Activated CD4-positive, alpha-beta T cell treated with anti-CD3 and anti-CD28 coated beads, Interleukin-10, Interleukin-2, amounts not matched to agents 100 ng/mL and 50 ng/mL, durations not matched to agents 16 hours and 8 hours (primary cell): ENCODE data around the gene ANKRD44.

Experiments
- DNase-seq: peaks from one replicate; pipeline ENCODE4 v3.0.0-alpha.2; 2020

ANKRD44 gene

DNA sequence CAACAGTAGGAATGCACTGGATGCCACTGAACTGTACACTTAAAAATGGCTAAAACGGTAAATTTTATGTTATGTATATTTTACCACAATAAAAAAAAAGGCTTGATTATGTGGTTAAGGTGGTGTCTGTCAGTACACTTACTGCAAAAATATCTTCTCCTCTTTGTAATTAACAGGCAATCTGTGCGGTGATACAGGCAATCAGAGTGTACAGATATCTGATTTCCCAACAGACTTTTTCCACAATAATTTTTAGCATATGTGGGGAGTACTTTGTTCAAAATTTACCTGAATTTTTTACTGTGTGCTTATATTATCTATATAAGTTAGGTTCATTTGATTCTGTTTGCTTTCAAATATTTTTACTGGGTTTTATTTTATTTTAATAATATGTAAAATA is 209.1 kb downstream of the ANKRD44 start:
- DNase-seq = no peak

DNA sequence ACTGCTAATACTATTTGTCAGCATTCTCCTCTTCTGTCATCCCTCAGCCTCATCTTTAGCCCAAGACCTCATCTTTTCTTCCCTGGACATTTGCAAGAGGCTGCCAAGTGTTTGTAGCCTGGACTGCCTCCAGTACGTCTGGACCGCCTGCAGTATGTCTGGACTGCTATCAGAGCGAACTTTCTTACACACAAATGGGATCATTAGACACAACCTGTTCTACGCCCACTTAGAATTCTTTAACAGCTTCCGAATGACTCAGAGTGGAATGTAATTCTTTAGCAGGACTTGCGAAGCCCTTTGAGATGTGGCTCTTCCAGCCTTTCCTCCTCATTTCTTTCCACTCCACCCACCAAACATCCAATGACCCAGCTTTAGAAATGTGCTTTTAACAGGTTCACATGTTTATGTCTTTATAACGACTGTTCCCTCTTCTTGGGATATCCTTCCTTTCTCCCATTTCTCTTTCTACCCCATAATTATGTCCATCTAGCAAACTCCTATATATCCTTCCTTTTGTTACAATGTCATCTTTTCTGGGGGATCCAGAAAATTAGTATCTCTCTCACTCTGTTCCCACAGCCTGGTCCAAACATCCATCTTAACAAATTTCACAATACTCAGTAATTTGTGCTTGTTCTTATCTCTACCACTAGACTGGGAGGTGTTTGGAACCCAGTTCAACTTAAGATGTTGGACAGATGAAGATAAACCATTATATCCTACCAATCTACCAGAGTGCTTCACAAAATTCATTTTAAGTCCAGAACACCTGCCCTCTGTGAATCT is 212.8 kb downstream of the ANKRD44 start:
- no peak for DNase-seq

DNA sequence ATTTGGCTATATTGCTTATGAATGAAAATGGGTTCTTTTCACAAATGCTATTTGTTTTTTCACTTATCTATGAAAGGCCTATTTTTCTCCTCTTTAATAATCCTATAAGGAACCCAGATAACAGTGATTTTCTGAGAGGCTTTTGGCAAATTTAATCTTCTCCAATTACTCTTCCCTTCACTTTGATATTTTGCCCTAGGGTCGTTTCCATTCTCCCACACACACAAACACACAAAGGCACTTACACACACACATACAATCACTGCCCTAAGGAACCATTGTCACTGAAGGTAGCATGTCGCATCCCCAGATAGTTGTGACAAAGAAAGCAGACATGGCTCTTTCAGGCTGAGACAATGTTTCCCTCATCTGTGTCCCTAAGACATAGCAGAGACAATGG is 213.9 kb downstream of the ANKRD44 start:
- no peak for DNase-seq

DNA sequence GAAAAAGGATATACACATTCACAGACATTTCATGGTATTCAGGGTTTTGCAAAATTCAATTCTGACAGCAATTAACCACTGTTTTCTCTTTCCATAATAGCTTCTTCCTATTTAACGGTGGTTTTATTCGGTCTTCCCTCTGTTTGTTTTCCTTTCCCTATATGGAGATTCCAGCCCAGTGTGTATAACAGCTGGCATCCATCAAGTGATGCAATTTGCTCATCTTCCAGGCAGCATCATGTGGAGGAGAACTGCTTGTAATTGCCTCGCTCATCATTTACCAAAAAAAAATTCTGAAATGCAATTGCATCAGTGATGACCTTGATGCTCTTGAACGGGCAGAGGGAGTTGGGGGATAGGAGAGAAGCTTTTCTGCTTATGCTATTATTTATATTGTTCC is 218.1 kb downstream of the ANKRD44 start:
- DNase-seq = no peak

DNA sequence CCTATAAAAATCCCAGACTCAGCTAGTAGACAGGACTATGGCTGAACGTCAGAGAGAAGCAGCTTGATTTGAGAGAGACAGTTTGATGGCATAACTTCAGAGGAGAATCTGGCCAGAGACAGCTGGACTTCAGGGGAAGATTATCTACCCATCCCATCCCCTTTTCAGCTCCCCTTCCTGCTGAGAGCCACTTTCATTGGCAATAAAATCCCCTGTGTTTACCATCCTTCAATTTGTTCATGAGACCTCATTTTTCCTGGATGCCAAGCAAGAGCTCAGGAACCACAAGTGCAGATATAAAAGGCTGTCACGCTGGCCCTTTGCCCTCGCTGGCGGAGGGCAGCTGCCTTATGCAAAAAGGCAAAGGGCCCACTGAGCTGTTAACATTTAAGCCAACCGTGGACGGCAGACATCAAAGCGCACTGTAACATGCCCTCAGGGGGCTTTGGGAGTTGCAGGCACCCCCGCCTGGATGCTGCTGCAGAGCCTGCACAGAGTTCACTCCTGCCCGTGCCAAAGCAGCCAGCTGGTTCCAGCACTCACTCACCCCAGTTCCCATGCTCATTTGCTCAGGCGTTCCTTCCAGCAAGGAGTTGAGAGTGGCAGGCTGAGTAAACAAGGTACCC is 219.7 kb downstream of the ANKRD44 start:
- no peak for DNase-seq

DNA sequence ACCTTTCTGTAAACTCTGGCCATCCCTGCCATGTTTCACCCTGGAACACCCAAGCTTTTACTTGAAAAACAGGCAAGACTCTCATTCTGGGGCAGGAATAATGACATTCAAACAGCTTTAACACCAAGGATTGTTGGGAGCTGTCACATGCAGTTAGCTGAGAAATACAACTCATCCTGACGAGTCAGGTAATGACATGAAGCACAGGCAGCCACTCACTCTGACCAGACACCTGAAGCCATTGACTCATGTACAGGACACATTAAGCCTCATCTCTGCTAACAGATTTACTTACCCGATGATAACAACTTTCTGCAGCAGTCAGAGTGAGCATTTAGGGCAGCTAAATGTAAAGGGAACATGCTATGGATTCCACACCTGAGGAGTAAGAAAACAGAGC is 220.9 kb downstream of the ANKRD44 start:
- DNase-seq = no peak

DNA sequence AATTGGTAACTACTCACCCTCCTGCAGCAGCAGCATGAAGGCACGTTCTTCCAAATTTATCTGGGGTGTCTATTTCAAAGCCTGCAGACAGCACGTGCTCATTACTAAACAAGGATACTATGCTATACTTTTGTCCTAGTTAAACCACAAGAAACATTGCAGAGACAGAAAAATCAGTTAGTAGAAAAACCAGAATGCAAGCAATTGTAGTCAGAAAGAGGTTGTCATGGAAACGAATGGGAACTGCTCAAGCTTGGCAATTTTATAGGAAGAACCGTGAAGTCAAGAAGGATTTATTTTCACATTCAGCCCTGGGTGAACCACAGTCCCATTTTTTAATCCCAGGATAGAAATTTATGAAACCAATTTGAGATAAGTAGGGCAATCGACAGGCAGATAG is 221.9 kb downstream of the ANKRD44 start:
- no peak for DNase-seq

DNA sequence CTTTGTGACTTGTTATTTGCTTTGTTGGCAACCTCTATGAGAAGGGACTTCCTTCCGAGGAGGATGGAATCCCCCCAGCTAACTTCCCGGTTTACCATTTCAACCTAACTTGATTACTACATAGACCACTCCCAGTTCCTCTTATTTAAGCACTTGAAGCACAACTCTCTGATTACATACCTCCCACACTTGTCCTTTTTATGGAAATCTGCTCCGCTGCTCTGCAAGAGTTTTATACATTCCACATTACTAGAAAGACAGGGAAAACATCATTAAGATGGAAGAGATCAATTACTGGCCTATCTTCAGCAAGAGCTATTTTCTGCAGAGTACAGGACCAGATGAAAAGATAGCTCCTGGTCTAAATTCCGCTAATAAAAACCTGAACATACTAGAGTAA is 224.1 kb downstream of the ANKRD44 start:
- DNase-seq = no peak

DNA sequence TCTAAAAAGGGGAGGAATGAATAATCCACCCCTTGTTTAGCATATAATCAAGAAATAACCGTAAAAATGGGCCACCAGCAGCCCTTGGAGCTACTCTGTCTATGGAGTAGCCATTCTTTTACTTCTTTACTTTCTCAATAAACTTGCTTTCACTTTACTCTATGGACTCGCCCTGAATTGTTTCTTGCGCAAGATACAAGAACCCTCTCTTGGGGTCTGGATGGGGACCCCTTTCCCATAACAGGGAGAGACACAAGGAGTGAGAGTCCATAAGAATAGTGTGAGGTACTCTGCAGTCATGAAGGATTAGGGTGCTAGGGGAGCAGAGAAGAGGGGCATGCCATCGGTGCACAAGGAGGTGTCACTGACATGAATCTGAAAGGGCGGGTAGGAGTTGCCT is 224.9 kb downstream of the ANKRD44 start:
- DNase-seq = no peak

DNA sequence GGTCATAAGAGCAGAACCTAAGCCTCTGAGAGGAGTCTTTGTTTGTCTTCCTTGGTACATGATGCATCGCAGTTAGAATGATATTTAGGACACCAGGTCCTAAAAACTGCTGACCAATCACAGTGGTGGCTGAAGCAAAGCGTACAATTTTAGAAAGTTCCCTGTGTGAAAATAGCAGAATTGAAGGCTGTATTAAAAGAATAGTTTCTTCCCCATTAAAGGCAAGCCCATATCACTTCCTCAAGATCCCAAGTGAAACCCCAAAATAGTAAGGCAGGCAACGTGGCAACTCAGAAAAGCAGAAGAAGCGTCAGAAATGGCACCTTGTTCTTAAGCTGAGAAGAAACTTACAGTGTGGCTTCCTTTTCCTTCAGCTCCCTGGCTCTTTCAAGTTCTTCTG is 229.3 kb downstream of the ANKRD44 start:
- no peak for DNase-seq

DNA sequence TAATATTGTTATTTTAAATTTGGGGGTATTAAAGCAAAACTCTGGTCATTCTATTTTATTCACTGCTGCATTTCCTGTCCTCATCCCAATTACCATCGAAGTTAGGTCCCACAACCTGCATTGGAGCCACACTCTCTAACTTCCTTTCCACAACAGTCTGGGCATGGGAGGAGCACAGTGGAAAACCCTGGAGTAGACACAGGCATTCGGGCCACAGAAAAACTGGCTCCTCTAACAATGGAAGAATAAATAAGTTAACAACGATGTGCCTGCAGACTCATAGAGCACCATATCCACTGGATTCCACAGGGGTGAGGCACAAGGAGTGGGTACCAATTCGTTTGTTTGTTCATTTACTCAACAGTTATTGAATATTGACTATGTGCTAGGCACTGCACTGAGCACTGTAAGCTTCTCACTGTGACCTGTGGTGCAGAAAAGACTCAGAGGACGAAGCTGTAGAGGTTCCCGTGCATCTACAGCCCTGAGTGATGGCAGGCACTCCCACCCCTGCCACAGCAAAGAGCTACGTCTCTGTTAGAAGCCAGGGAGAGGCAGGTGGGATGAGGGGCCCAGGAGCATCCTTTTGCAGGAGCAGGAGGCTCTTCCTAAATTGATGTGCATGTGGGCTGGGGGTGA is 229.9 kb downstream of the ANKRD44 start:
- DNase-seq = no peak

DNA sequence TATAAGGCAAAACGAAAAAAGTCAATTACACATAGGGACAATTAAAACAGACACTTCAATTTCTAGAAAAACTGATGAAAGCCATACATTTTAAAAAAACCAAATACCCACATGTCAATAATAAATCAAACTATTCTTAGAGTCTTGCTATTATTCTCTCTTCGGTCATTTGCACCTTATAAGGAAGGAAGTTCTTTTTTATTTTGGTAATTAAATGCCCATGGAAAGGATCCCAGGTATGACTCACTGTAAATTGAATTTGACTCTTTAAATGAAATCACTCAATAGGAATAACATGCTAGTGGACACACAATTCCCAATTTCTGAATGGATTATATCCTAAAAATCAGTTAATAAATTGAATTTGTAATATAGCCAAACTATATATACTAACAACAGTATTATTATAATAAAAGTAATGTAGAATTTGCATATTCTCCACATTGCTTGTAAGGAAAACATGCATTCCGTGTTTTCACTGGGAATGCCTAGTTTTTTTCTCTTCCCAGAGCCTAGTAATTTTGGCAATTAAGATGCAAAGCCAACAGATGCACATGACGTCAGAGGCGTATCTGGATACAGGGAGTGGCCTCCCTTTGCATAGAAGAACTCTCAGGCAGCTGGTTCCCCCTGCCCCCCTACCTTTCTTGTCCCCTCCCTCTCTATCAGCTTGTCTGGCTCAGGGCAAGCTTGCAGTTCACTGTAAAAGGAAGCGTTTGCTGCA is 230.6 kb downstream of the ANKRD44 start:
- DNase-seq = no peak

DNA sequence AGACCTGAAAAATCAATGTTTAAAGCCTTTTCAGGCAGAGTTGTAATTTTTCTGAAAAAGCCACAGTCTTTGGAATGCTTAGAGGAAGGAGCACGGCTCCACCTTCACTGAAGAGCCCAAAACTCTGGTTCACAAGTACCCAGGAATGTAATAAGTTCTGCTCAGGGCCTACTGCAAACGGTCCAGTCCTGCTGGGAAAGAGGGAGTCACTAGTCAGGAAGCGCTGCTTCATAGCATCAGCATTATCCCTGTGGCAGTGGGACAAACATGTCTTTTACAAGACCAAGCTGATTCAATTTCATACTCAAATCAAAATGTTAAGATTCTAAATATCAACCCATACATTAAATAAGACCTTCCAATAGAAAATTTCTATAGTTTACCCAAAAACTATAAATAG is 231.2 kb downstream of the ANKRD44 start:
- DNase-seq = no peak

DNA sequence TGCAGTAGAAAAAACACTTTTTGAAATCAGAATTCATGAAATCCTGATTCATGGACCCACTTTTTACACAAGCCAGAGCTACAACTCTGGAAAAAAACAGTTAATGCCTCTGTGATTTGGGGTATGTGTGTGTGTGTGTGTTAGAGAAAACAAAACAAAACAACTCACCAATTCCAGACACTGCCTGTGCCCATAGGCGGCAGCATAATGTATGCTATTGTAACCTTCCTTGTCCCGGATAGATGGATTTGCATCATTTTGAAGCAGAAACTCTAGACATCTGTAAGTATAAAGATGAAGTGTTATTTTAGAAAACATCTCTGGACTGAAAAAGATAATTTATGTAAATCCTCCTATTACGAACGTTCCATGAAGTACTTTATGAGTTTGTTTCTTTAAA is 232.0 kb downstream of the ANKRD44 start:
- no peak for DNase-seq

DNA sequence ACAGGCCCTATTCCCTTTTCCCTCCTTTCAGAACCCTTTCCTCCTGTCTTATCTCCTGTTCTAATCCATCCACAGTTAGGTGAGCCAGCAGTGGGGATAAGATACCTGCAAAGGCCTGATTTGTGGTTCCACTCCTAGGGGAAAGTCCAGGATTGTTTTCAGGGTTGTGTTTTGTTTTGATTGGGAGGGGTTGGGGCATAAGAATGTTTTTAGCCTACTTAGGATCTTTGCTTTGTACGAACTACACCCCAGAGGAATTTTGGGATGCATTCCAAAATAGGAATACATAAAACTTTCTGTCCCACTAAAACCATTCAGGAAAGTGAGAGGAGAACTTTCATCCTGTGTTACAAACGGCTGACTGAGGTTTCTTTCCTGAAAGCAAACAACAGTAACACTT is 233.2 kb downstream of the ANKRD44 start:
- no peak for DNase-seq

DNA sequence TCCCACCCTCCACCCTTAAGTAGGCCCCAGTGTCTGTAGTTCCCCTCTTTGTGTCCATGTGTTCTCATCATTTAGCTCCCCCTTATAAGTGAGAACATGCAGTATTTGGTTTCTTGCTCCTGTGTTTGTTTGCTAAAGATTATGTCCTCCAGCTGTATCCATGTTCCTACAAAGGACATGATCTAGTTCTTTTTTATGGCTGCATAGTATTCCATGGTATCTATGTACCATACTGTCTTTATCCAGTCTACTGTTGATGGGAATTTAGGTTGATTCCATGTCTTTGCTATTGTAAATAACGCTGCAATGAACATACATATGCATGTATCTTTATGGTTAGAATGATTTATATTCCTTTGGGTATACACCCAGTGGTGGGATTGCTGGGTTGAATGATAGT is 233.9 kb downstream of the ANKRD44 start:
- no peak for DNase-seq

DNA sequence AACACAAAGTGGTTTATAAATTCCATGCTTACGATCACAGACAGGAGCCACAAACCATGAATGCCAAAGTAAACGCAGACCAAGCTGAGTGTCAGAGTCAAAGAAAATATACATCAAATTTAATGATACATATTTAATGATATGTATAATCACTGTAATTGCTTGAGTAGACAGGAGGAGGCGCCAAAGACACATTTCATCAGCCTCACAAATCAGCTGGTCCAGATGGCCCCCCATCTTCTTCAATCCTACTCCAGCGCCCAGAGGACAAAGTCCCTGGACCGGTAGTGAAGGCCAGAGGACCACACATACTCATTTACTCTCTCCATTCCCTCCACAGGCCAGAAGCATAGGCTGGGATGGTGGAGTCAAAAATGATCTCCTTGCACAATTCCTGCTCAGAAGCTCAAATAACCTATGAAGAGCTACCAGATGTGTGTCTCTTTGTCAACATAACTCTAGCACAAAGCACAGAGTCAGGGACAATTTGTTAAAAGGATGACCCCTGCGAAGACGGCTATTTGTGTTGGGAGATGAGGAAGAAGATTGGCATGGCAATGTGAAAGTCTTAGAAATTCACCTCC is 234.7 kb downstream of the ANKRD44 start:
- peak; percentile 24 for DNase-seq

DNA sequence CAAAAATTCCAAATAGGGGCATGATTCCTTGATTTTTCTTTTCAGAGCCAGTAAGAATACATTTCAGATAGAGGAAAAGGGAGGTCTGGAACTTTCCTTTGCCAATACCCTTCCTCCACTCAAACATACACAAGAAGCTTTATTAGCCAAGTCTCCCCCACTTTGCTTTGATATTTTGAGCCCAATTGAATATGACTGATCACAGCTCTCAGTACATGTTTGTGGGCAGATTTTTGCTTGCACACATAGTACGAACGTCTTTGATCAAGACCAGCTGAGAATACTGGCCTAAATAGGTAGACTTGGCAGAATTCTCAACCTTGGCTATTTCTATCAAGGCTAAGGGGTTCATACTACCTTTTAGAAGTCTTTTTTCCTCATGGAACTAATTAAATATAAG is 235.3 kb downstream of the ANKRD44 start:
- DNase-seq = no peak

DNA sequence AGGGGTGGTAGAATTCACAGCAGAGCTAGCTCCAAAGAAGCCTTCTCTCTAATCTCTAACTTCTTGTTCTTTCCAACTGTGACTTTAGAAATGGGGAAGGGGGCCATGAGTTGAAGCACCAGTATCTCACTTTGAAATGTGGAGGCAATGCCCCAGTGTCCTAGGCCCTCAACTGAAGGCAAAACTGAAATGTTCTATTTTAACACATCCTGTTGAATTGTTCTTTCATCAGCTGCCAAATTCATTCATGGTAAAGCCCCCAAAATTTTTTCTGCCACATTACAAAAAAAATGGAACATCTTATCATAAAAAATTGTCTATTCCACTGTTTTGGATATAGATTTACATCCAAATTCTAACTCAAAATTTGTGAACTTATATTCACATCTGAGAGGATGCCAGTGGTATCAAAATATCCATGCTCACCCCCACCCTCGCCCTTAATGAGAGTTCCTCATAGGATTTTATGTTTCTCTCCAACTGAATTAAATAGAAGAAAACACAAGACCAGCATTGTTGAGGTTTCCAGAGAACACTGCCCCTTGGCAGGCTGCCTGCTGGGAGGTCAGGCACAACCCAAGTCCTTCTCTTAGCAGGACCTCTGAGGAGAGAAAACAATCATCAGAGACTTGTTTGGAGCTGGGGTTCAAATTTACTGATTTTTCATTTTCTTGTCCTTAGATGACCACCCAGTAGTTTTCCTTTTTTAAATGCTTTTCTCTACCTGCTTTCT is 236.7 kb downstream of the ANKRD44 start:
- DNase-seq = no peak

DNA sequence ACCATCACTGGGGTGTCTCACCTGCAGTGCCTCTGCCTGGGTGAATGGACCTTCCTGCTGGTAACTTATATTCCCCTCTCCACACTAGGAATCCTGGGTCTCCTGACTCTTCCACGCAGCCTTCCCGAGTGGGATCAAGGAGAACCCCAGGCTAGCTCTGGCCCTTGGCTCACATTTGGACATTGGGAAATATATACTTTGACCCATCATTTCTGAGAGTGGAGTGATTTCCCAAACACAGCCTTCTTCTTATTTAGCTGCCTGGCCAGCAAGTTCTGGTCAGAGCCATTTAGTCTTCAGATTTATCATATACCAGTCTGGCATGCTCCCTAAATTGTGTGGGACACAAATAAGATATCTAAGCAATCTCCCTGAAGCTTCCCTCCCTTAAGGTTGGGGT is 237.3 kb downstream of the ANKRD44 start:
- DNase-seq = no peak

DNA sequence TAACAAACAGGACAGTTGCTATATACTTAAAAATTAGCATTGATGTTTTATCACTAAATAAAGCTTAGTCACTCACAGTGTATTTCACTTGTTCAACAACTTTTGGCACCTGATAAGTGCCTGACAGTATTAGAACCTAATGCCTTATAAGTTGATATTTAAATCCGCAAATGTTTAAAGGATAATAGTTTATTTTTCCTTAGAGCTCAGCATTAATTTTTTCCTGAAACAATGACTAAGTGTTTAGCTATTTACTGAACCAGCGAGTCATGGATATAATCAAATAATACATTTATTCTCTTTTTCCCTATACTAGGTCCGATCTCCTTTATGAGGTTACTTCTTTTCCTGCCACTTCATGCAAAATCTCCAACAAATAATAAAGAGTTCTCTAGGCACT is 238.0 kb downstream of the ANKRD44 start:
- no peak for DNase-seq

DNA sequence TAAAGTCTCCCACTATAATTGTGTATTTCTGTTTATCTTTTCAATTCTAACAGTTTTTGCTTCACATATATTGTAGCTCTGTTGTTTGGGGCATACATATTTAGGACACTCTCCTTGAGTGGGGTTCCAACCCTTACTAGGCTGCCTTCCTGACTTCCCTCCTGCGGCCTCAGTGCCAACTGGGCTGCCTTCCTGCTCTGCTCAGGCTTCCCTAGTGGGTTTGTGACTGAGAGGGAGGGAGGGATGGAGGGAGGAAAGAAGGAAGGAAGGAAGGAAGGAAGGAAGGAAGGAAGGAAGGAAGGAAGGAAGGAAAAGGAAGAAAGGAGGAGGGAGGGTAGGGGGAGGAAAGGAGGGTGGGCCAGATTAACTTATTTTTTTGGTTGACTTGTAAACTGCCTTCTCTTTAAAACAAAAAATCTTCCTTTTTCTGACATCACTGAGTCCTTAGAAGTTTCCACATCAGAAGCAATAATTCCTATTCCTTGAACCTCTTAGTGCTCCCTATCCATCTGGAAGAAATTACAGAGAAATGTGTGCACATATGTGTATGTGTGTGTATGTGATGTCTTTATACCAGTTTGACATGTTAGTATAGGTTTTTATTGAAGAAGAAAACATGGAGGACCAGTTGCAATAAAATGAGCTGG is 238.7 kb downstream of the ANKRD44 start:
- DNase-seq = no peak
